ENCODE data around the gene ERC1. TPM values are rescaled to one million over a fixed set of nuclear protein-coding genes. Genes with fewer than 3 reads are reported as not detected.

Gene ERC1
- total and polyA plus RNA-seq, 9 of the 15 experiments (the other 6 are each of a cell fraction or from before 2014, with no cell fraction given): 0.74 to 11.8 (median 4.8) TPM

GRCh38 chr12:1384910-1385309 lies 393.9 kb downstream of the ERC1 start:
- ChIA-PET CTCF (ENCODE audit: low intra/inter-chr PET ratio) (no interaction called here), POLR2A (no interaction called here)
- no peaks in the 10 kb centered on the region for H3K9me3 ChIP-seq (replicated peaks; ENCODE audit: control insufficient read depth, insufficient read depth, low read depth, low read length)
- FAIRE-seq (no peak), ATAC-seq (no peak), DNase-seq (ENCODE audit: extremely low read depth in 1 of 4, low spot score in 3 of 4) (no peak)
- H3K9ac ChIP-seq (ENCODE audit: insufficient read depth in 1 of 2, low read depth in 2 of 2, low read length in 2 of 2): no peak overlapping the region
- no peaks in the 10 kb centered on the region for H3K36me3 ChIP-seq (ENCODE audit: control insufficient read depth, insufficient read depth, low read length)
- H3K4me3 ChIP-seq: no peak overlapping the region
- WGBS (ENCODE audit: insufficient coverage, low coverage, missing lambda C conversion rate): 84% methylated on average over 4 of the region's 4 CpGs
- H2AFZ ChIP-seq (ENCODE audit: low read depth, low read length): no peak overlapping the region
- no peaks in the 10 kb centered on the region for H3K9me1 ChIP-seq (ENCODE audit: control insufficient read depth, insufficient read depth, low read length)
- H3K79me2 ChIP-seq (ENCODE audit: control insufficient read depth, insufficient read depth, low read length): no peaks in the 10 kb centered on the region
- no peaks in the 10 kb centered on the region for H4K20me1 ChIP-seq (replicated peaks; ENCODE audit: control insufficient read depth, insufficient read depth, low read length)
- no peaks in the 10 kb centered on the region for H3K27me3 ChIP-seq (ENCODE audit: control insufficient read depth in 2 of 2, insufficient read depth in 2 of 2, low read length in 2 of 2)
- intact Hi-C loops (cut with micrococcal nuclease) (no loop called here), in situ Hi-C loops (cut with MboI) (no loop called here)
- H3K4me2 ChIP-seq (ENCODE audit: insufficient read depth, low read length): no peak overlapping the region
- no peaks in the 10 kb centered on the region; a peak in 1 of 5 replicates for H3K4me1 ChIP-seq (replicated peaks in 1 of 2; ENCODE audit: control insufficient read depth in 2 of 2, insufficient read depth in 2 of 2, low read length in 2 of 2)
- BruUV-seq (replicated peaks): no TSS peak
- H3K27ac ChIP-seq (ENCODE audit: extremely low read depth, low read depth, low read length): no peak overlapping the region
- TF ChIP-seq NFIC (IDR thresholded peaks at IDR 0.05) (peak; percentile 15; the same call in 1 of the 2 replicates), NONO (IDR thresholded peaks at IDR 0.05; ENCODE audit: low read depth in 2 of 2, low read length in 1 of 2) (no peak)

DNA sequence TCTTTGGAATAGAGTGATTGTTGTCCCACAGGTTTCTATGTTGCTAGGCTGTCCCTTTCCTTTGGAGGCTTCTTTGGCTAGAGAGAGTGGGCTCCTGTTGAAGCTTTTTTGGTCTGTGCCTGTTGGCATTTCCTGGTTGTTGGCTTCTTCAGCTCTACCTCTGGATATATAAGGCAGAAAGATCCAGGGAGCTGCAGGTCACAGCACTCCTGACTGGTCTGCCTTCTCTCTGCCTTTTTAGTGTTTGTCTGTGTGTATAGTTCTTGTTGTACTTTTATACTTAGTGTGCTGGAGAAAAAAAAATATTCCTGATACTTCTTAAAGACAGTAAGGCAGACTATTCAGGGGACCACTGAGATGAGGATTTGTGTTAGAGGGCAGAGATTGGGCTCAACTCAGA lies 400.7 kb downstream of the ERC1 start:
- ATAC-seq (no peak), FAIRE-seq (no peak)
- CTCF ChIA-PET (ENCODE audit: low intra/inter-chr PET ratio): no interaction called here
- TF ChIP-seq, protein P1, sequence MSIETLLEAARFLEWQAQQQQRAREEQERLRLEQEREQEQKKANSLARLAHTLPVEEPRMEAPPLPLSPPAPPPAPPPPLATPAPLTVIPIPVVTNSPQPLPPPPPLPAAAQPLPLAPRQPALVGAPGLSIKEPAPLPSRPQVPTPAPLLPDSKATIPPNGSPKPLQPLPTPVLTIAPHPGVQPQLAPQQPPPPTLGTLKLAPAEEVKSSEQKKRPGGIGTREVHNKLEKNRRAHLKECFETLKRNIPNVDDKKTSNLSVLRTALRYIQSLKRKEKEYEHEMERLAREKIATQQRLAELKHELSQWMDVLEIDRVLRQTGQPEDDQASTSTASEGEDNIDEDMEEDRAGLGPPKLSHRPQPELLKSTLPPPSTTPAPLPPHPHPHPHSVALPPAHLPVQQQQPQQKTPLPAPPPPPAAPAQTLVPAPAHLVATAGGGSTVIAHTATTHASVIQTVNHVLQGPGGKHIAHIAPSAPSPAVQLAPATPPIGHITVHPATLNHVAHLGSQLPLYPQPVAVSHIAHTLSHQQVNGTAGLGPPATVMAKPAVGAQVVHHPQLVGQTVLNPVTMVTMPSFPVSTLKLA (conservative IDR thresholded peaks at IDR 0.05): no peak
- TF ChIP-seq ZNF436 (CRISPR knock-in tag; IDR thresholded peaks at IDR 0.05) (no peak), RERE (CRISPR knock-in tag; IDR thresholded peaks at IDR 0.05; ENCODE audit: borderline replicate concordance) (no peak), CBX3 (IDR thresholded peaks at IDR 0.05; ENCODE audit: borderline replicate concordance in 1 of 2, low read length in 2 of 2) (no peak), TAF9B (IDR thresholded peaks at IDR 0.05; ENCODE audit: partially characterized antibody) (no peak), TEAD1 (CRISPR knock-in tag; IDR thresholded peaks at IDR 0.05) (no peak), LEF1 (IDR thresholded peaks at IDR 0.05) (no peak), ZNF583 (CRISPR knock-in tag; IDR thresholded peaks at IDR 0.05) (no peak)

More for the DNA sequence above, 400.7 kb downstream of the ERC1 start:
- H3K4me1 ChIP-seq (replicated peaks in 1 of 2; ENCODE audit: control insufficient read depth in 2 of 2, insufficient read depth in 2 of 2, low read length in 2 of 2): no peaks in the 10 kb centered on the region; a peak in 1 of 5 replicates
- H4K20me1 ChIP-seq (replicated peaks; ENCODE audit: control insufficient read depth, insufficient read depth, low read length): no peaks in the 10 kb centered on the region
- H3K4me2 ChIP-seq (ENCODE audit: insufficient read depth, low read length): no peak overlapping the region
- H3K27ac ChIP-seq (ENCODE audit: extremely low read depth, low read depth, low read length): no peak overlapping the region
- no peaks in the 10 kb centered on the region; the same call in 1 of the 2 replicates for H3K9me3 ChIP-seq (replicated peaks; ENCODE audit: control insufficient read depth, insufficient read depth, low read depth, low read length)
- intact Hi-C loops (cut with micrococcal nuclease) (no loop called here), in situ Hi-C loops (cut with MboI) (loop anchor here (10.0 kb wide), 1 partner anchor 107 kb away; no protein-coding TSS in a partner anchor)
- no peak overlapping the region for H3K9ac ChIP-seq (ENCODE audit: insufficient read depth in 1 of 2, low read depth in 2 of 2, low read length in 2 of 2)
- BruUV-seq (replicated peaks): no TSS peak
- POLR2A ChIA-PET: no interaction called here
- no peaks in the 10 kb centered on the region for H3K36me3 ChIP-seq (ENCODE audit: control insufficient read depth, insufficient read depth, low read length)
- no peaks in the 10 kb centered on the region for H3K79me2 ChIP-seq (ENCODE audit: control insufficient read depth, insufficient read depth, low read length)
- H3K27me3 ChIP-seq (ENCODE audit: control insufficient read depth in 2 of 2, insufficient read depth in 2 of 2, low read length in 2 of 2): no peaks in the 10 kb centered on the region
- H3K4me3 ChIP-seq: no peak overlapping the region
- no peak for DNase-seq (ENCODE audit: extremely low read depth in 1 of 4, low spot score in 3 of 4)
- no peaks in the 10 kb centered on the region for H3K9me1 ChIP-seq (ENCODE audit: control insufficient read depth, insufficient read depth, low read length)
- H2AFZ ChIP-seq (ENCODE audit: low read depth, low read length): no peak overlapping the region

Data from K562 (cell line).